GM18951 (cell line): ENCODE data around the gene FOXI1.

Source experiments
- POLR2A ChIP-seq: IDR thresholded peaks from 4 replicates; pipeline ENCODE4 v1.6.1; 2011; ENCODE audit warnings: mild to moderate bottlenecking; ENCODE audit not compliant: insufficient read length, insufficient read depth; ENCODE audit errors: extremely low read depth
- in situ Hi-C: fragments of 300-500 bp; cut with MboI; formaldehyde crosslinking; loops from one replicate; pipeline ENCODE4 v1.12.0; 2022; ENCODE audit warnings: low sequenced_read_pairs, mixed read lengths, inconsistent platforms; ENCODE audit not compliant: unreplicated experiment

The FOXI1 gene

DNA sequence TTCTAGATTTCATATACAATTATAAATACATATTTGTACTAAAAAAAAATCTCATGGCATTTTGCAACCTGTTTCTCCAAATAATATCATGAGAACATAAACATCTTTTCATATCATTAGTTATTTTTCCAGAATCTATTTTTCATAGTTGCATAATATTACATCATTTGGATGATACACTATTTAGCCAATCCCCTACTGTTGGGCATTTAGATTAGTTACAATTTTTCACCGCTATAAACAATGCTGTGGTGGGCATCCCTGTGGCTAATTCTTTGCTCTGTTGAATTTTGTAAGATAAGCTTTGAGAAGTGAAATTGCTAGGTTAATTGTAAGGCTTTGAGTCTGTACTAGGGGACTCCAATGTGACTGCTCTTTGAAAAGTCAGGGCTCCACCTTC is 2.2 kb upstream of the FOXI1 start:
- in situ Hi-C loops: loop anchor here (10.0 kb wide), 1 partner anchor 81 kb away; no protein-coding TSS in a partner anchor

DNA sequence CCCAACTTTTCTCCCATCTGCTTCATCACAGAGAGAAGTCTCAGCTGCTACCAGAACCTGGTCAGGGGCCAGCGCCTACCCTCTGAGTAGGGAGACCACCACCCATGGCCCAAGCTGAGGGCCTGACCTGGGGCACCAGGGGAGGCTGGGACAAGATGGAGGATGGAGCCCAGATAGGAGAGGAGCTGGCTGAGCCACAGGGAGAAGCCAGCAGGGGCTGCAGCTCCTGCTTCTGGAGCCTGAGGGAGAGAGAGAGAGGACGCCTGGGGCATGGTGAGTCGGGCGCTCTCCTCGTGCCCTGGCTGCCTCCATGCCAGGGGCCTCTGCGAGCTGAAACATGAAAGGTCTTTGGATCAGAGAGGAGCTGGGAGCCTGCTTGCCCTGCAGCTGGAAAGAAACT is 1.4 kb upstream of the FOXI1 start:
- no peak for TF ChIP-seq POLR2A
- in situ Hi-C loops: loop anchor here (10.0 kb wide), 1 partner anchor 81 kb away; no protein-coding TSS in a partner anchor

More for the DNA sequence above, 2.2 kb upstream of the FOXI1 start:
- no peak for TF ChIP-seq POLR2A

DNA sequence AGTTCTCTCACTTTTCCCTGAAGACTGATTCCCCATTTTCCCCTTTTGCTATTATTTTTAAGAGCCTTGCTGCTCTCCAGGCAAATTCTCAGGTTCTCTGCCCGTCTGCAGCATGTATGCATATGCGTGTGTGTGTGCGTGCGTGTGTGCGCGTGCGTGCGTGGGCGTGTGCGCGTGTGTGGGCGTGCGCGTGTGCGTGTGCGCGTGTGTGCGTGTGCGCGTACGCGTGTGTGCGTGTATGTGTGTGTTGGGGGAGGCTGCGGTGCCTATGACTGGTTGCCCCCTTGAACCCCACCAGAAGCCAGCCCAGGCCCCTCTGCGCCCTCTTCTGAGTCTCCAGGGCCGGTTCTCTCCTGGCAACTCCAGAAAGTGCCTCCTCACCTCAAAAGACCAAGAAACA is 987 bp upstream of the FOXI1 start:
- no peak for TF ChIP-seq POLR2A
- in situ Hi-C loops: loop anchor here (10.0 kb wide), 1 partner anchor 80 kb away; no protein-coding TSS in a partner anchor

DNA sequence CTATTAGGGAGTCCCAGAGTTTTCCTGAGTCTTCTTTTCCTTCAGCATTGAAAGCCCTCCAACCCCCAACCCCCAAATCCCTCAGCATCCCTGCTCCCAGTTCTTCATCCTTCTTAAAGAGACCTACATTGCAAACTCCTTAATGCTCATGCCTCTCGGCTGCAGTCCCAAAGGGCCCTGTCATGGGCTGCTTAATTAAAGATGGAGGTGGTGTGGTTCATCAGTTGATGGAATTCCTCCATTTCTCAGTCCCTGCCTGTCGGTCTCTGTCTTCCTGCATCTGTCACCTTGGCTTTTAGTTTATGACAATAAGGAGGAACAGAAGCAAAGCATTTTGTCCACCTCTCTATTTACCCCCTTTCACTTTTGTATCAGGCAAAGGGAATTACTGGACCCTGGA is 2.0 kb downstream of the FOXI1 start:
- in situ Hi-C loops: loop anchor here (10.0 kb wide), 1 partner anchor 77 kb away; no protein-coding TSS in a partner anchor
- no peak for TF ChIP-seq POLR2A

DNA sequence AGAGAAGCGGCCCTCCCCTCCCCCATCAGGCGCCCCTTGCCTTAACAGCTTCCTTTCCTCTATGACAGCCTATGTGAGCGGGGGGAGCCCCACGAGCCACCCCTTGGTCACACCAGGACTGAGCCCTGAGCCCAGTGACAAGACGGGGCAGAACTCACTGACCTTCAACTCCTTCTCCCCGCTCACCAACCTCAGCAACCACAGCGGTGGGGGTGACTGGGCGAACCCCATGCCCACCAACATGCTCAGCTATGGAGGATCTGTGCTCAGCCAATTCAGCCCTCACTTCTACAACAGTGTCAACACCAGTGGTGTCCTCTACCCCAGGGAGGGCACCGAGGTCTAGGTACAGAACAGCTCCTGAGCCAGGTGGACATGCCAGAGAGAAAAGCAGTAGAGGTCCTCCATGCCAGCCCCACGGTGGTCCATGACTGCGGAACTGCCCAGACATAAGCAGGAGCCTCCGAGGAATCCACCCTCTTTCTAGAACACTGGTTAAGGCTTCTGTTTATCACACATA is 2.6 kb downstream of the FOXI1 start:
- in situ Hi-C loops: loop anchor here (10.0 kb wide), 1 partner anchor 76 kb away; no protein-coding TSS in a partner anchor

DNA sequence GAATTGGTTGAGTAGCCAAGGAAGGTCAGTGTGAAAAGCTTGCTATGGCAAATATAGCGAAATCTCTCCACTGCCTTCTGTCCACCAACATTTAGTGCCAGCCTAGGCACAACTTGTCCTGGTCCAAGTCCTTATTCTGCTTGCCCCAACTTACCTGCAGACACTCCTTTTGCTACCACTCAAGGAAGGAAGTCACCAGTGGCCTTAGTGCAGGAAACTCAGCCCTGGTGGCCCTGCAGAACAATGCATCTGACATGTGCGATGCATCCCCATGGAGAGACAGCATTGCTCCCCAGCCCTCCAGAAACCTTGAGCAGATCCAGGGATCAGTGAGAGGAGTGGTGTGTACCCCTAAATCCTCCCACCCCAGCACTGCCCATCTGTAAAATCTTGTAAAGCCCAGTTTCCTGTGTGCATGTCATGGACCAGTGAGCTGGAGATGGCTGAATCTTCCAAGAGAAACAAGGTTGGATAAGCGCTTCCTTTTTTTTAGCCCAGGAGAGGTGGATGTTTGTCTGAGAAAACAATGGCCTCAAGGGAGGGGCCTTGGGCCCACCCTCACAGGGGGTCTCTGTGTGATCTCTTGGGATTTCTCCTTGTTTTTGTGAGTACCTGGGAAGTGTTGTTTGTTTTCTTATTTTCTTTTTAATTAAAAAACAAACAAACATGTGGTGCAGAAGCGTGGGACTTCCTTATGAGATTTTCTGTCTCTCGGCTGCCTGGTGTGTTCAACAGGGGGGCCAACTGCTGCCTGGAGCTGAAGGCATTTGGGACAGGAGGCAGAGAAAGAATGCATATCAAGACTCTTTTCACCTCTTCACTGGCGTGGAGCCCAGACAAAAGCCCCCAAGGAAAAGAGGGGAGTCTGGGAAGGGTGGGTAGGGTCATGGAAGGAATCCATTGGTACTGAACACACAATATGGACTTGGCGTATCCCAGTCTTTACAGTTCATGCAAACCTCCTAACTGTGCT is 3.6 kb downstream of the FOXI1 start:
- TF ChIP-seq POLR2A: no peak
- in situ Hi-C loops: loop anchor here (10.0 kb wide), 1 partner anchor 75 kb away; no protein-coding TSS in a partner anchor

More for the DNA sequence above, 2.6 kb downstream of the FOXI1 start:
- TF ChIP-seq POLR2A: no peak

DNA sequence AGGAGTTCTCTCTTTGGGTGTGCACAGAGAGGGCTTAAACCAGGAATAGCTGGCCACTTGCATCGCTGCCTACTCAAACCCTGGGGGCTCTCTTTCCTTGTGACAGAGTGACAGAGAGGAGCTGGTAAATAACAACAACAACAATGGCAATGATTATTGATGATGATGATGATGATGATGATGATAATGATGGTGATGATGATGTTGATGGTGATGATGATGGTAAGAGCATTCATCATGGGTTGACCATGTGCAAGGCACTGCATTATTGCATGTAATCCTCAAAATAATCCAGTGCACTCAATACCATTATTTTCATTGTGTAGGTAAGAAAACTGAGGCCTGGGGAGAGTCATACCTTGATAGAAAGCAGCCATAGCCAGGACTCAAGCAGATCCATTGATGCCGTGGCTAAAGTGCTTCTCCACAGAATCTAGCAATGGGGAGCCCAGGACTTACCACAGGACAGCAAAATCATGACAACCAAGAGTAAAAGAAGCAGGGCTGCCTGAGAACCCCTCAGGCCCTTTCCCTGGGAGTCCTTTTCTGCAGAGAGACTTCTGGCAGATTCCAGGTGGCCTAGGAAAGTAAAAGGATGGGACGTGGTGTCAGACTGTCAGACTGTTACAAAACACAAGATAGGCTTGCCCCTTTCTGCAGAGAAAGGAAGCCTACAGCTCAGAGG is 4.8 kb downstream of the FOXI1 start:
- no peak for TF ChIP-seq POLR2A
- in situ Hi-C loops: no loop called here

DNA sequence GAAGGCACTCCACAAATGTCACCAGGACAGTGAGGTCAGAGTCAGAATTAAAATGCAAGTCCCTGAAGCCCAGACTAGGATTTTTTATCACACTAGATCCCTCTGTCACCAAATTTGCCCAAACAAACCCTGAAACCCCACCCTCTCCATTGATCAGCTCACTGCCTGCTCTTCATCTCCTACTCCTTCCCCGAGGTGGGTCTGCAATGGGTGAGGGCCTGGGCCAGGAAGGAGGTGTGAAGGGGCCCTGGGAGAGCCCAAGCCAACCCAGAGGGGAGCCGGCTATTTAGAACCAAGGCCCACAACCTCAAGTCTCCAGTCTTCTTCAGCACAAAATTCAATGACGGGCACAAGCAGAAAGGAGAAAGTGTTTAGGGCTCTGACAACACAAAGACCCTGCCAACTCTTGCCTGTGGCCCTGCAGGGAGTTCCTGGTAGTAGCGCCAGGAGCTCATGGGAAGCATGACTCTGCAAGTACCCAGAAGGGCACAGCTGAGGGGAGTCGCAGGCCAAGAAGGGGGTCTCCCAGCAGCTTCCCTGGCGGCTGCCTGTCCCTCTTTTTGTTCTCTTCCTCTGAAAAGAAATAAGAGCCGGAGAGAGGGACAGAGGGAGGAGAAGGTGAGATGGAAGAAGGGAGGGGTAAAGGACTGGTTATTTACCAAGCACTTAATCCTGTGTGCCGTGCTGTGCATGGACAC is 5.5 kb downstream of the FOXI1 start:
- in situ Hi-C loops: no loop called here
- TF ChIP-seq POLR2A: no peak

DNA sequence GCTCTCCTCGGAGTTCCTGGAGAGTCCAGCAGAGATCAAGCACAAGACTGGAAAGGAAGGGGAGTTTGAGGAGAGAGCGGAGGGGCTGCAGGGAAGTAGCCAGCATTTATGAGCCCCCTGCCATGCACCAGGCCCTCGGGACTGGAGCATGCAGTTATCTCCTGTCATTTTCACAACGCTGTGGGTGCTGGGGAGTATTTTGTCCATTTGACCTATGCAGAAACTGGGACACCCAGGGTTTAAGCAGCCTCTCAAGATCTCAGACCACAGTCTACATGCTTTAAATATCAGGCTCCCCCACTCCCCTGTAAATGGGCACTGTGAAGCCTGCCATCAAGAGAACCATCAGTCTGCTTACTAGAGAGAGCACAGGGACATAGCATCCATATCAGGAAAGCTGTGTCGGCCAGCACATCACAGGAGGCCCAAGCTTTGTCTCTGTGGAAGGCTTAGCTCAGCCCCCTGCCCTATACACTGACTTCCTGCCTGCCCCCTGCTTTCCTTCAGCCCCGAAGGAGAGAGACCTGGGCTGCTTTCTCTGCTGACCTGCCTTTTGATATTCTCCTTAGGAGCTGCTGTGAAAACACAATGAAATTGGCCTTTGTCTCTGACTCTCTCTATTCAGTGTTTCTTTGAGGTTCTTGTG is 7.3 kb downstream of the FOXI1 start:
- no peak for TF ChIP-seq POLR2A
- in situ Hi-C loops: no loop called here

DNA sequence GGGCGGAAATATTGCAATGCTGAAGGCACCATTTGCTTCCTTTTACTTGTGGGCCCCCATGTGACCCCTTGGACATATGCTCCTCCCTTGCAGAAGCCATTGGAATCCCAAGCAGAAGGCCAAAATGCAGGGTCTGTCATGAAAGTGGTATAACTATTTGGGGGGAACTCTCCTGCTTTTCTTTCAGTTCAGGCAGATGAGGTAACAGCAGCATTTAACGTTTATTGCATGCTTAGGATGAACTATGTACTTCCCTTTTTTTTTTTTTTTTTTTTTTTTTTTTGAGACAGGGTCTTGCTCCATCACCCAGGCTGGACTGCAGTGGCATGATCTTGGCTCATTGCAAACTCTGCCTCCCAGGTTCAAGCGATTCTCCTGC is 7.8 kb downstream of the FOXI1 start:
- TF ChIP-seq POLR2A: no peak
- in situ Hi-C loops: no loop called here

DNA sequence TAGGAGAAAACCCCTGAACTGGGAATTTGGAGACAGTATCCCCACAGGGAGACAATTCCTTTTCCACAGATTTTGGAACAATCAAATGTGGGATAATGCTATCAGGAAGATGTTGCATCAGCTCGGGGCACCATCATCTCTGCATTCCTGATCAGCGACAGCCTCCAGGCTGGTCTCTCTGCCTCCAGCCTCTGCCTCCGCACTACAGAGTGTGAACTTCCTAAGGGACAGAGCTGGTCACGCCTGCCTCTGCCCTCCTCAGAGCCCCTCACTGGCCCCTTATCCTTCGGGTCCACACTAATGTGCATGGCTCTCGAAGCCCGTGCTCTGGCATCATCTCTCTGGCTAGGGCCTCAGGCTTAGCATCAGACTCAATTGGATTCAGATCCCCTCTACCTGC is 8.6 kb downstream of the FOXI1 start:
- no peak for TF ChIP-seq POLR2A
- in situ Hi-C loops: no loop called here

DNA sequence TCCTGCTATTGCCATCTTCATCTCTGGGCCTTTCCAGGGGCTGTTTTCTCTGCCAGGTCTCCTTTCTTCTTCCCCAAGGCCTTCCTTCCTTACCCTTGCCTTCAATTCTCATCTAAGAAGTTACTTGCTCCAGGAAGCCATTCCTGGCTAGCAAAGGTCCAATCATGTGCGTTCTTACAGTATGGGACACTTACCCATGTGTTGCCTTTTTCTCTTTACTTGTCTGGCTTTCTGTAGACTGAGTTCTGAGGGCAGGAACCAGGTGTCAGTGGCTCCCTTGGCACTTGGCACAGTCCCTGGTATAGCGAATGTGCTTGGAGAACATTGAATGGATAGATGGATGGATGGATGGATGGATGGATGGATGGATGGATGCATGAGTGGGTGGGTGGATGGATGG is 10.2 kb downstream of the FOXI1 start:
- TF ChIP-seq POLR2A: no peak
- in situ Hi-C loops: no loop called here
